SK-N-SH (cell line): ENCODE results near the gene IFT122.

ENCODE experiments used
- CHD2 ChIP-seq: fragments of 150-350 bp; IDR thresholded peaks from 2 replicates; pipeline ENCODE4 v1.6.1; 2018; ENCODE audit warnings: low read length; ENCODE audit not compliant: partially characterized antibody
- EP300 ChIP-seq, 2 experiments: IDR thresholded peaks; 2 replicates each; pipeline versions ENCODE4 v1.4.0 to v1.6.1; 2012; ENCODE audit warnings: borderline replicate concordance in 1 of 2, low read depth in 1 of 2, low read length in 1 of 2
- JUND ChIP-seq: IDR thresholded peaks from 2 replicates; pipeline ENCODE4 v1.4.0; 2012
- POLR2AphosphoS5 ChIP-seq: IDR thresholded peaks from 2 replicates; pipeline ENCODE4 v1.6.1; 2012; ENCODE audit warnings: low read depth, low read length
- RAD21 ChIP-seq: IDR thresholded peaks from 2 replicates; pipeline ENCODE4 v1.6.1; 2012; ENCODE audit warnings: mild to moderate bottlenecking, low read length
- RXRA ChIP-seq: IDR thresholded peaks from 2 replicates; pipeline ENCODE4 v1.4.0; 2012; ENCODE audit warnings: low read depth, mild to moderate bottlenecking, borderline replicate concordance
- TEAD4 ChIP-seq: IDR thresholded peaks from 2 replicates; pipeline ENCODE4 v1.4.0; 2012; ENCODE audit warnings: mild to moderate bottlenecking, borderline replicate concordance; ENCODE audit not compliant: insufficient read depth
- TF ChIP-seq, protein P1 (sequence below): fragments of 200-600 bp; sonication (generic); IDR thresholded peaks from 2 replicates; pipeline ENCODE4 v1.6.1; 2017; ENCODE audit warnings: antibody characterized with exemption, mild to moderate bottlenecking, moderate library complexity
- TF ChIP-seq, protein P2 (sequence below): IDR thresholded peaks from 2 replicates; pipeline ENCODE4; 2012
- TF ChIP-seq, protein P3 (sequence below): fragments of 150-350 bp; IDR thresholded peaks from 2 replicates; pipeline ENCODE4 v1.6.1; 2016; ENCODE audit warnings: mild to moderate bottlenecking, low read depth, low read length
- TF ChIP-seq, protein P4 (sequence below): IDR thresholded peaks from 2 replicates; pipeline ENCODE4 v1.6.1; 2012; ENCODE audit warnings: mild to moderate bottlenecking, low read depth, low read length, moderate library complexity

DNA sequence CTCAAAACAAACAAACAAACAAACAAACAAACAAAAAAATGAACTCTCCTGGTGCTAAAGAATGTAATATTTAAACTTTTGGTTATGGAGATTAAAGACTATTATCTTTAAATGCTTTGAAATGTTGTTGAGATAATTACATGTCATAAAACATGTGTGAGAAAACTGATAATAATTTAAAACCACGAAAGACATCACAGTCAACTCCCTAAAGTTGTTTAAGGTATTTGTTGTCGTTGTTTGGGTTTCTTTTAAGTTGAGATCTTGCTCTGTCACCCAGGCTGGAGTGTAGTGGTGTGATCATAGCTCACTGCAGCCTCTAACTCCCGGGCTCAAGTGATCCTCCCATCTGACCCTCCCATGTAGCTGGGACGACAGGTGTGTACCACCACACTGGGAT lies 23.6 kb upstream of the IFT122 start:
- no peak for TF ChIP-seq EP300 (IDR thresholded peaks at IDR 0.05; ENCODE audit: borderline replicate concordance in 1 of 2, low read depth in 1 of 2, low read length in 1 of 2)
- TF ChIP-seq, protein P1, sequence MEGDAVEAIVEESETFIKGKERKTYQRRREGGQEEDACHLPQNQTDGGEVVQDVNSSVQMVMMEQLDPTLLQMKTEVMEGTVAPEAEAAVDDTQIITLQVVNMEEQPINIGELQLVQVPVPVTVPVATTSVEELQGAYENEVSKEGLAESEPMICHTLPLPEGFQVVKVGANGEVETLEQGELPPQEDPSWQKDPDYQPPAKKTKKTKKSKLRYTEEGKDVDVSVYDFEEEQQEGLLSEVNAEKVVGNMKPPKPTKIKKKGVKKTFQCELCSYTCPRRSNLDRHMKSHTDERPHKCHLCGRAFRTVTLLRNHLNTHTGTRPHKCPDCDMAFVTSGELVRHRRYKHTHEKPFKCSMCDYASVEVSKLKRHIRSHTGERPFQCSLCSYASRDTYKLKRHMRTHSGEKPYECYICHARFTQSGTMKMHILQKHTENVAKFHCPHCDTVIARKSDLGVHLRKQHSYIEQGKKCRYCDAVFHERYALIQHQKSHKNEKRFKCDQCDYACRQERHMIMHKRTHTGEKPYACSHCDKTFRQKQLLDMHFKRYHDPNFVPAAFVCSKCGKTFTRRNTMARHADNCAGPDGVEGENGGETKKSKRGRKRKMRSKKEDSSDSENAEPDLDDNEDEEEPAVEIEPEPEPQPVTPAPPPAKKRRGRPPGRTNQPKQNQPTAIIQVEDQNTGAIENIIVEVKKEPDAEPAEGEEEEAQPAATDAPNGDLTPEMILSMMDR: no peak
- no peak for TF ChIP-seq JUND
- no peak for TF ChIP-seq POLR2AphosphoS5
- TF ChIP-seq, protein P2, sequence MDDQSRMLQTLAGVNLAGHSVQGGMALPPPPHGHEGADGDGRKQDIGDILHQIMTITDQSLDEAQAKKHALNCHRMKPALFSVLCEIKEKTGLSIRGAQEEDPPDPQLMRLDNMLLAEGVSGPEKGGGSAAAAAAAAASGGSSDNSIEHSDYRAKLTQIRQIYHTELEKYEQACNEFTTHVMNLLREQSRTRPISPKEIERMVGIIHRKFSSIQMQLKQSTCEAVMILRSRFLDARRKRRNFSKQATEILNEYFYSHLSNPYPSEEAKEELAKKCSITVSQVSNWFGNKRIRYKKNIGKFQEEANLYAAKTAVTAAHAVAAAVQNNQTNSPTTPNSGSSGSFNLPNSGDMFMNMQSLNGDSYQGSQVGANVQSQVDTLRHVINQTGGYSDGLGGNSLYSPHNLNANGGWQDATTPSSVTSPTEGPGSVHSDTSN: no peak
- no peak for TF ChIP-seq CHD2
- TF ChIP-seq, protein P3, sequence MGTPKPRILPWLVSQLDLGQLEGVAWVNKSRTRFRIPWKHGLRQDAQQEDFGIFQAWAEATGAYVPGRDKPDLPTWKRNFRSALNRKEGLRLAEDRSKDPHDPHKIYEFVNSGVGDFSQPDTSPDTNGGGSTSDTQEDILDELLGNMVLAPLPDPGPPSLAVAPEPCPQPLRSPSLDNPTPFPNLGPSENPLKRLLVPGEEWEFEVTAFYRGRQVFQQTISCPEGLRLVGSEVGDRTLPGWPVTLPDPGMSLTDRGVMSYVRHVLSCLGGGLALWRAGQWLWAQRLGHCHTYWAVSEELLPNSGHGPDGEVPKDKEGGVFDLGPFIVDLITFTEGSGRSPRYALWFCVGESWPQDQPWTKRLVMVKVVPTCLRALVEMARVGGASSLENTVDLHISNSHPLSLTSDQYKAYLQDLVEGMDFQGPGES: no peak
- no peak for TF ChIP-seq TEAD4
- TF ChIP-seq, protein P4, sequence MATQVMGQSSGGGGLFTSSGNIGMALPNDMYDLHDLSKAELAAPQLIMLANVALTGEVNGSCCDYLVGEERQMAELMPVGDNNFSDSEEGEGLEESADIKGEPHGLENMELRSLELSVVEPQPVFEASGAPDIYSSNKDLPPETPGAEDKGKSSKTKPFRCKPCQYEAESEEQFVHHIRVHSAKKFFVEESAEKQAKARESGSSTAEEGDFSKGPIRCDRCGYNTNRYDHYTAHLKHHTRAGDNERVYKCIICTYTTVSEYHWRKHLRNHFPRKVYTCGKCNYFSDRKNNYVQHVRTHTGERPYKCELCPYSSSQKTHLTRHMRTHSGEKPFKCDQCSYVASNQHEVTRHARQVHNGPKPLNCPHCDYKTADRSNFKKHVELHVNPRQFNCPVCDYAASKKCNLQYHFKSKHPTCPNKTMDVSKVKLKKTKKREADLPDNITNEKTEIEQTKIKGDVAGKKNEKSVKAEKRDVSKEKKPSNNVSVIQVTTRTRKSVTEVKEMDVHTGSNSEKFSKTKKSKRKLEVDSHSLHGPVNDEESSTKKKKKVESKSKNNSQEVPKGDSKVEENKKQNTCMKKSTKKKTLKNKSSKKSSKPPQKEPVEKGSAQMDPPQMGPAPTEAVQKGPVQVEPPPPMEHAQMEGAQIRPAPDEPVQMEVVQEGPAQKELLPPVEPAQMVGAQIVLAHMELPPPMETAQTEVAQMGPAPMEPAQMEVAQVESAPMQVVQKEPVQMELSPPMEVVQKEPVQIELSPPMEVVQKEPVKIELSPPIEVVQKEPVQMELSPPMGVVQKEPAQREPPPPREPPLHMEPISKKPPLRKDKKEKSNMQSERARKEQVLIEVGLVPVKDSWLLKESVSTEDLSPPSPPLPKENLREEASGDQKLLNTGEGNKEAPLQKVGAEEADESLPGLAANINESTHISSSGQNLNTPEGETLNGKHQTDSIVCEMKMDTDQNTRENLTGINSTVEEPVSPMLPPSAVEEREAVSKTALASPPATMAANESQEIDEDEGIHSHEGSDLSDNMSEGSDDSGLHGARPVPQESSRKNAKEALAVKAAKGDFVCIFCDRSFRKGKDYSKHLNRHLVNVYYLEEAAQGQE: no peak
- TF ChIP-seq RXRA: no peak
- TF ChIP-seq RAD21: no peak
